Activated naive CD4-positive, alpha-beta T cell treated with anti-CD3 and anti-CD28 coated beads, Interleukin-2, amount 10 ng/mL, durations not matched to agents 7 days and 5 days (primary cell): ENCODE results near the gene SLC30A4.

Experiments used
- CTCF ChIA-PET: fragments of 350-600 bp; sonication (Branson Sonifier 250); formaldehyde crosslinking; loops from one replicate; lab custom pipeline; 2021; ENCODE audit warnings: antibody characterized with exemption; lab: Charles Lee
- DNase-seq: peaks from one replicate; pipeline ENCODE4 v3.0.0-alpha.2; 2020
- H3K27ac Mint-ChIP-seq: one replicate; pipeline ENCODE4 v1.8.0; 2021; ENCODE audit warnings: mild to moderate bottlenecking, moderate library complexity, mixed read lengths
- H3K27me3 Mint-ChIP-seq: one replicate; pipeline ENCODE4 v1.8.0; 2021; ENCODE audit warnings: mild to moderate bottlenecking, mixed read lengths
- H3K36me3 Mint-ChIP-seq: one replicate; pipeline ENCODE4 v1.8.0; 2021; ENCODE audit warnings: mixed read lengths
- H3K4me1 Mint-ChIP-seq: one replicate; pipeline ENCODE4 v1.8.0; 2021; ENCODE audit warnings: mixed read lengths
- H3K4me3 Mint-ChIP-seq: one replicate; pipeline ENCODE4 v1.8.0; 2021; ENCODE audit warnings: mild to moderate bottlenecking, moderate library complexity, mixed read lengths
- H3K9me3 Mint-ChIP-seq: one replicate; pipeline ENCODE4 v1.8.0; 2021; ENCODE audit warnings: mixed read lengths

Gene SLC30A4

GRCh38 chr15:45451265-45451664 is 71.3 kb downstream of the SLC30A4 start:
- Mint-ChIP-seq H3K9me3 (peaks cover 2% of the 10 kb centered on the region), H3K27me3 (peaks cover 26% of the 10 kb centered on the region), H3K4me1 (peaks cover 26% of the 10 kb centered on the region), H3K36me3 (no peaks in the 10 kb centered on the region), H3K4me3 (no peak overlapping the region), H3K27ac (no peak overlapping the region)
- CTCF ChIA-PET = interaction anchor here (0.8 to 10.7 kb wide), 3 partner anchors 21 to 163 kb away, joined by 3 to 138 read pairs (median 3); no protein-coding TSS in a partner anchor
- DNase-seq = no peak

GRCh38 chr15:45449916-45450867 is 72.4 kb downstream of the SLC30A4 start:
- DNase-seq = no peak
- CTCF ChIA-PET = interaction anchor here (0.8 to 1.5 kb wide), 2 partner anchors 35 to 164 kb away, joined by 3 read pairs; no protein-coding TSS in a partner anchor
- Mint-ChIP-seq H3K4me1 (peaks cover 17% of the 10 kb centered on the region), H3K27me3 (peaks cover 34% of the 10 kb centered on the region), H3K4me3 (no peak overlapping the region), H3K36me3 (no peaks in the 10 kb centered on the region), H3K27ac (no peak overlapping the region), H3K9me3 (peaks cover 2% of the 10 kb centered on the region)

GRCh38 chr15:45449395-45449794 is 73.2 kb downstream of the SLC30A4 start:
- Mint-ChIP-seq H3K36me3 (no peaks in the 10 kb centered on the region), H3K27me3 (peaks cover 42% of the 10 kb centered on the region), H3K4me1 (peaks cover 9% of the 10 kb centered on the region)

GRCh38 chr15:45448066-45448915 is 74.3 kb downstream of the SLC30A4 start:
- Mint-ChIP-seq H3K9me3 (peaks cover 2% of the 10 kb centered on the region), H3K27me3 (peaks cover 37% of the 10 kb centered on the region), H3K36me3 (no peaks in the 10 kb centered on the region), H3K4me3 (no peak overlapping the region), H3K27ac (no peak overlapping the region), H3K4me1 (no peaks in the 10 kb centered on the region)
- DNase-seq = no peak
- CTCF ChIA-PET = interaction anchor here (0.7 to 1.3 kb wide), 4 partner anchors 10 to 164 kb away, joined by 3 to 4 read pairs (median 3); no protein-coding TSS in a partner anchor

More at GRCh38 chr15:45449395-45449794, 73.2 kb downstream of the SLC30A4 start:
- no peak overlapping the region for H3K27ac Mint-ChIP-seq
- H3K9me3 Mint-ChIP-seq = peaks cover 2% of the 10 kb centered on the region
- no peak overlapping the region for H3K4me3 Mint-ChIP-seq
- CTCF ChIA-PET = no interaction called here
- no peak for DNase-seq

GRCh38 chr15:45443645-45444044 is 78.9 kb downstream of the SLC30A4 start:
- H3K9me3 Mint-ChIP-seq = no peaks in the 10 kb centered on the region
- no peak overlapping the region for H3K4me3 Mint-ChIP-seq
- no peaks in the 10 kb centered on the region for H3K36me3 Mint-ChIP-seq
- peaks cover 25% of the 10 kb centered on the region for H3K27me3 Mint-ChIP-seq
- DNase-seq = no peak
- CTCF ChIA-PET = interaction anchor here (1.7 to 2.4 kb wide), 2 partner anchors 13 to 14 kb away, joined by 11 to 13 read pairs; no protein-coding TSS in a partner anchor
- H3K27ac Mint-ChIP-seq = no peak overlapping the region
- H3K4me1 Mint-ChIP-seq = no peaks in the 10 kb centered on the region

GRCh38 chr15:45442507-45443135 is 79.9 kb downstream of the SLC30A4 start:
- peaks cover 31% of the 10 kb centered on the region for H3K27me3 Mint-ChIP-seq
- H3K27ac Mint-ChIP-seq = no peak overlapping the region
- H3K9me3 Mint-ChIP-seq = no peaks in the 10 kb centered on the region
- no peak overlapping the region for H3K4me3 Mint-ChIP-seq
- CTCF ChIA-PET = interaction anchor here (1.1 to 2.4 kb wide), 3 partner anchors 12 to 171 kb away, joined by 3 to 13 read pairs (median 11); no protein-coding TSS in a partner anchor
- DNase-seq = no peak
- no peaks in the 10 kb centered on the region for H3K4me1 Mint-ChIP-seq
- no peaks in the 10 kb centered on the region for H3K36me3 Mint-ChIP-seq

- CTCF ChIA-PET = interaction anchor here (2.4 kb wide), 1 partner anchor 12 kb away, joined by 13 read pairs; no protein-coding TSS in a partner anchor
- Mint-ChIP-seq H3K27me3 (peaks cover 28% of the 10 kb centered on the region), H3K27ac (no peak overlapping the region), H3K4me3 (no peak overlapping the region), H3K36me3 (no peaks in the 10 kb centered on the region), H3K4me1 (no peaks in the 10 kb centered on the region), H3K9me3 (no peaks in the 10 kb centered on the region)
- no peak for DNase-seq
These were observed 80.9 kb downstream of the SLC30A4 start for GRCh38 chr15:45441686-45442085.

- no peak for DNase-seq
- Mint-ChIP-seq H3K4me1 (no peaks in the 10 kb centered on the region), H3K4me3 (no peak overlapping the region), H3K9me3 (no peaks in the 10 kb centered on the region), H3K27ac (no peak overlapping the region), H3K36me3 (no peaks in the 10 kb centered on the region), H3K27me3 (peaks cover 29% of the 10 kb centered on the region)
- CTCF ChIA-PET = no interaction called here
These were observed 81.5 kb downstream of the SLC30A4 start for GRCh38 chr15:45441036-45441435.

GRCh38 chr15:45439521-45440260 is 82.9 kb downstream of the SLC30A4 start:
- H3K4me3 Mint-ChIP-seq = no peak overlapping the region
- no peaks in the 10 kb centered on the region for H3K36me3 Mint-ChIP-seq
- H3K9me3 Mint-ChIP-seq = no peaks in the 10 kb centered on the region
- peaks cover 20% of the 10 kb centered on the region for H3K27me3 Mint-ChIP-seq
- CTCF ChIA-PET = interaction anchor here (1.4 to 2.5 kb wide), 2 partner anchors 9 to 18 kb away, joined by 3 to 9 read pairs; no protein-coding TSS in a partner anchor
- no peaks in the 10 kb centered on the region for H3K4me1 Mint-ChIP-seq
- no peak for DNase-seq
- H3K27ac Mint-ChIP-seq = no peak overlapping the region

- no peak overlapping the region for H3K4me3 Mint-ChIP-seq
- CTCF ChIA-PET = interaction anchor here (0.9 to 1.5 kb wide), 2 partner anchors 20 to 22 kb away, joined by 3 to 6 read pairs; no protein-coding TSS in a partner anchor
- no peaks in the 10 kb centered on the region for H3K9me3 Mint-ChIP-seq
- no peak overlapping the region for H3K27ac Mint-ChIP-seq
- peaks cover 42% of the 10 kb centered on the region for H3K27me3 Mint-ChIP-seq
- H3K36me3 Mint-ChIP-seq = no peaks in the 10 kb centered on the region
- no peak for DNase-seq
- H3K4me1 Mint-ChIP-seq = peaks cover 5% of the 10 kb centered on the region
These were observed 87.2 kb downstream of the SLC30A4 start for GRCh38 chr15:45435124-45435903.

GRCh38 chr15:45434078-45434567 is 88.4 kb downstream of the SLC30A4 start:
- CTCF ChIA-PET = interaction anchor here (1.5 kb wide), 1 partner anchor 24 kb away, joined by 6 read pairs; no protein-coding TSS in a partner anchor
- H3K4me1 Mint-ChIP-seq = peaks cover 5% of the 10 kb centered on the region
- H3K27ac Mint-ChIP-seq = no peak overlapping the region
- DNase-seq = no peak
- H3K4me3 Mint-ChIP-seq = no peak overlapping the region
- no peaks in the 10 kb centered on the region for H3K36me3 Mint-ChIP-seq
- H3K9me3 Mint-ChIP-seq = no peaks in the 10 kb centered on the region
- H3K27me3 Mint-ChIP-seq = peaks cover 51% of the 10 kb centered on the region

GRCh38 chr15:45431511-45431910 is 91.0 kb downstream of the SLC30A4 start:
- no peaks in the 10 kb centered on the region for H3K9me3 Mint-ChIP-seq
- no peak overlapping the region for H3K27ac Mint-ChIP-seq
- CTCF ChIA-PET = interaction anchor here (1.0 to 3.4 kb wide), 6 partner anchors 8 to 234 kb away, joined by 3 to 138 read pairs (median 5); no protein-coding TSS in a partner anchor
- peaks cover 45% of the 10 kb centered on the region for H3K27me3 Mint-ChIP-seq
- no peaks in the 10 kb centered on the region for H3K36me3 Mint-ChIP-seq
- DNase-seq = no peak
- peaks cover 5% of the 10 kb centered on the region for H3K4me1 Mint-ChIP-seq
- H3K4me3 Mint-ChIP-seq = no peak overlapping the region
